AG04449 (cell line): ENCODE data around the gene ACTA1.
"Not testable (repeated sequence)": the region's sequence is repeated elsewhere in the genome, so short reads cannot be mapped to it uniquely, and the experiment has no call there.

Source experiments
- CTCF ChIA-PET: fragments of 350-600 bp; formaldehyde crosslinking; extraction: SDS; loops from one replicate; lab custom pipeline; 2021; ENCODE audit warnings: antibody characterized with exemption; lab: Yijun Ruan, JAX
- POLR2A ChIA-PET: fragments of 400-600, 350-600 bp; formaldehyde crosslinking; extraction: SDS; loops from one replicate; lab custom pipeline; 2020; ENCODE audit warnings: antibody characterized with exemption, inconsistent platforms; lab: Yijun Ruan, JAX
- DNase-seq: peaks from one replicate; pipeline ENCODE4 v3.0.0-alpha.2; 2010; ENCODE audit warnings: low read depth, low spot score
- H3K4me3 ChIP-seq: 2 replicates; pipeline ENCODE4 v1.5.1; 2011; ENCODE audit warnings: low read depth, mild to moderate bottlenecking, control low read depth, low read length
- TF ChIP-seq, protein P1 (sequence below): IDR thresholded peaks from one replicate; pipeline ENCODE4 v1.5.1; 2011; ENCODE audit warnings: mild to moderate bottlenecking, moderate library complexity, low read length, control low read depth, inconsistent platforms; ENCODE audit not compliant: insufficient read depth; ENCODE audit errors: missing control alignments

The ACTA1 gene

DNA sequence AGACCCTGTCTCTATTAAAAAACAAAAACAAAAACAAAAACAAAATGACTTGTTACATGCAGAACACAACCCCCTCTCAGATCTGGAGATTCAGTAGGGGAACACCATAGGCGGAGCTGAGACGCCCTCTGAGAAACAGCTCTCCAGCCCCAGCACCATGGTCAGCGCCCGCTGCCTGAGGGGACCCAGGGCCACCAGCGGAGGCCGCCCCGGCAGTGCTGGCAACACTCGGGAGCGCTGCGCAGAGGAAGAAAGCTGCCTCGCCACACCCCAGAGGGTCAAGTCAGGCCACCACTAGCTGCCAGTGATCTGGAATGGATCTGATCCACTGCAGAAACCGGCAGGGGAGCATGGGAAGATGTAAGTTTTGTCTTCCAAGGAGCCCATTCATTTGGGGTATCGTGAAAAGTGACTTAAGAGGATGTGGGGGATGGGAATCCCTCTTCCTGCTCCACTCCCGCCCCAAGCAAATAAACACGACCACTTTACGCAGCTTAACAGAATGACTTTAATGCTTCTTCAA is 3.1 kb downstream of the ACTA1 start:
- POLR2A ChIA-PET = no interaction called here
- CTCF ChIA-PET = interaction anchor here (0.9 to 1.0 kb wide), 2 partner anchors 10 to 11 kb away, joined by 3 to 4 read pairs; no protein-coding TSS in a partner anchor
- DNase-seq = no peak
- TF ChIP-seq, protein P1, sequence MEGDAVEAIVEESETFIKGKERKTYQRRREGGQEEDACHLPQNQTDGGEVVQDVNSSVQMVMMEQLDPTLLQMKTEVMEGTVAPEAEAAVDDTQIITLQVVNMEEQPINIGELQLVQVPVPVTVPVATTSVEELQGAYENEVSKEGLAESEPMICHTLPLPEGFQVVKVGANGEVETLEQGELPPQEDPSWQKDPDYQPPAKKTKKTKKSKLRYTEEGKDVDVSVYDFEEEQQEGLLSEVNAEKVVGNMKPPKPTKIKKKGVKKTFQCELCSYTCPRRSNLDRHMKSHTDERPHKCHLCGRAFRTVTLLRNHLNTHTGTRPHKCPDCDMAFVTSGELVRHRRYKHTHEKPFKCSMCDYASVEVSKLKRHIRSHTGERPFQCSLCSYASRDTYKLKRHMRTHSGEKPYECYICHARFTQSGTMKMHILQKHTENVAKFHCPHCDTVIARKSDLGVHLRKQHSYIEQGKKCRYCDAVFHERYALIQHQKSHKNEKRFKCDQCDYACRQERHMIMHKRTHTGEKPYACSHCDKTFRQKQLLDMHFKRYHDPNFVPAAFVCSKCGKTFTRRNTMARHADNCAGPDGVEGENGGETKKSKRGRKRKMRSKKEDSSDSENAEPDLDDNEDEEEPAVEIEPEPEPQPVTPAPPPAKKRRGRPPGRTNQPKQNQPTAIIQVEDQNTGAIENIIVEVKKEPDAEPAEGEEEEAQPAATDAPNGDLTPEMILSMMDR = peak; percentile 15
- no peak overlapping the region; the same call in 1 of the 2 replicates for H3K4me3 ChIP-seq

DNA sequence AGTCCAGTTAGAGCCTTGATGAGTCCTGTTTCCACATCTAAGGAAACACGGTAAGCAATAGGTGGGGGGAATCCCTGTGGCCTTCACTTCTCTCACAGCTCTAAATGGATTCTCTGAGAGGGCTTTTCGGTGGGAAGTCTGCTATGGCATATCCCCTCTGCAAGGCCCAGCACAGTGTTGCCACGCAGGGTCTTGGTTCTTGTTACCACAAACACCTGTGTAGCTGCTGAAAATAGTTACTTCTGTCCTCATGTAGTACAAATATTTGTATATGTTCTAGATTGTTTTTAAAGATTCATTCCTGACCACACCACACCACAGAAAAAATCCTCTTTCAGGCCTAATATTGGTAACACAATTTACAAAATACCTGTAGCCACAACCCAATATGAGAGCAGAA is 5.6 kb downstream of the ACTA1 start:
- no peak for DNase-seq
- ChIA-PET CTCF (no interaction called here), POLR2A (no interaction called here)
- TF ChIP-seq, protein P1 = no peak
- H3K4me3 ChIP-seq = no peak overlapping the region

DNA sequence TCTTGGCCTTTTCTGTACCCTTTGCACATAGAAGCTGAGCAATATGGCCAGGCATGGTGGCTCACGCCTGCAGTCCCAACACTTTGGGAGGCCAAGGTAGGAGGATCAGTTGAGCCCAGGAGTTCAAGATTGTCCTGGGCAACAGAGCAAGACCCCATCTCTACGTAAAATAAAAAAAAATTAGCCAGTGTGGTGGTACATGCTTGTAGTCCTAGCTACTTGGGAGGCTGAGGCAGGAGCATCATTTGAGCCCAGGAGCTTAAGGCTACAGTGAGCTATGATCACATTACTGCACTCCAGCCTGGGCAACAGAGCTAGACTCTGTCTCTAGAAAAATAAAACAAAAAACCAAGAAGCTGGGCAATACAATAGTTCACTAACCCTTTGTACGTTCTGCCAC is 6.3 kb downstream of the ACTA1 start:
- DNase-seq = no peak
- ChIA-PET CTCF (no interaction called here), POLR2A (no interaction called here)
- no peak overlapping the region for H3K4me3 ChIP-seq
- TF ChIP-seq, protein P1 = no peak

DNA sequence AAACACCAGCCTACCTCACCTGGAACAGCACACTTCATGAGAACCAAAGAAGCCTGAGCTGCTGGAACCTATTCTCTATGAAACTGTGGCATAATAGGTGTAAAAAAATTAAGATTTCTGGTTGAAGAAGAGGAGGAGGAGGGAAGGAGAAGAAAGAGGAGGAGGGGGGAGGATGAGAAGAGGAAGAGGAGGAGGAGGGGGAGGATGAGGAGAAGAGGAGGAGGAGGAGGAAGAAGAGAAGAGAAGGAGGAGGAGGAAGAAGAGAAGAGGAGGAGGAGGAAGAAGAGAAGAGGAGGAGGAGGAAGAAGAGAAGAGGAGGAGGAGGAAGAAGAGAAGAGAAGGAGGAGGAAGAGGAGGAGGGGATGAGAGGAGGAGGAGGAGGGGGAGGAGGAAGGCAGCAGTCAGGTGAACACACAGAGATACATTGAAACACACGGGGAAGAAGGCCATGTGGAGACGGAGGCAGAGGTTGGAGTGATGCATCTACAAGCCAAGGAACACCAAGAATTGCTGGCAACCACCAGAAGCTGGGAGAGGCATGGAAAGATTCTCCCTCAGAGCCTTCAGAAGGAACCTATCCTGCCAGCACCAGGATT is 8.2 kb downstream of the ACTA1 start:
- DNase-seq = no peak
- H3K4me3 ChIP-seq = no peak overlapping the region
- CTCF ChIA-PET = no interaction called here
- TF ChIP-seq, protein P1 = no peak
- POLR2A ChIA-PET = no interaction called here

DNA sequence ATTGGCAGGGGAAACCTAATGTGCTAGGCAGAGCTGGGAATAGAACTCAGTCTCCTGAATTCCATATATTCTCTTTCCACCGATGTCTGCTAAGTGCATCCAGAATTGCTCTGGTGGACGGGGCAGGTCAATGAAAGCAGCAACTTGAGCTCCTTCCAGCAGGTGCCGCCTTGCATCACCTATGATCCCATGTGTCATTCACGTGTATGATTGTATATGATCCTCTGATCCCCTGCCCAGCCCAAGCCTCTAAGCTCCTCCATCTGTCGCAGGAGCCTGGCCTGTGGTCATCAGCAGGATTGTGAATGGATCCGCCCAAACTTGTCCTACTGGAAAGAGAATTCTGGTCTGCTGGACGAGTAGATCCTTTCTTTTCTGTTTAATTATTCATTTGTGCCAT is 13.1 kb downstream of the ACTA1 start:
- TF ChIP-seq, protein P1 = no peak
- DNase-seq = no peak
- H3K4me3 ChIP-seq = no peak overlapping the region
- CTCF ChIA-PET = no interaction called here
- POLR2A ChIA-PET = no interaction called here

DNA sequence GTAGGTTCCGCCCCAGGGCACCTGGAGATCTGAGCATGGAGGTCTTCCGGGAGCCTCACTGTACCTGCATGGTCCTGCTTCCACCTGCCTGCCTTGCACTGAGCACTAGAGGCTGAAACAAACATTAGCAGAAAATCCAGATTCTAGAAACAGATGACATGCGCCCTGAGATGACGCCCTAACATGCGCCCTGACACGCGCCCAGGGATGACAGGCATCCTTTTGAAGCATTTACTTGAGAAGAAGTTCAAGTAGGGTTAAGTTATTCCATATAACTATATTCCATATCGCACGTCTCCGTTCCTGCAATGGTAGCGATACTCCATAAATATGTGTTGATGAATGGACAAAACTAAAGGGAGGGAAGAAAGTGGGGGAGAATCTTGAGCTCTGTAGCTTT is 13.7 kb downstream of the ACTA1 start:
- no peak overlapping the region for H3K4me3 ChIP-seq
- ChIA-PET CTCF (interaction anchor here (0.9 kb wide), 1 partner anchor 11 kb away, joined by 3 read pairs; no protein-coding TSS in a partner anchor), POLR2A (no interaction called here)
- TF ChIP-seq, protein P1 = no peak
- no peak for DNase-seq

DNA sequence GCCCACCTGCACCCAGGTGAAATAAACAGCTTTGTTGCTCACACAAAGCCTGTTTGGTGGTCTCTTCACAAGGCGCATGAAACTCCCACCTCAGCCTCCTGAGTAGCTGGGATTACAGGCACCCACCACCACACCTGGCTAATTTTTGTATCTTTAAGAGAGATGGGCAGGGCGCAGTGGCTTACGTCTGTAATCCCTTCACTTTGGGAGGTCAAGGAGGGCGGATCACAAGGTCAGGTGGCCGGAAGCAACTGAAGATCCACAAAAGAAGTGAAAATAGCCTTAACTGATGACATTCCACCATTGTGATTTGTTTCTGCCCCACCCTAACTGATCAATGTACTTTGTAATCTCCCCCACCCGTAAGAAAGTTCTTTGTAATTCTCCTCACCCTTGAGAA is 15.3 kb downstream of the ACTA1 start:
- H3K4me3 ChIP-seq, CTCF ChIA-PET, POLR2A ChIA-PET, DNase-seq: not testable (repeated sequence)

DNA sequence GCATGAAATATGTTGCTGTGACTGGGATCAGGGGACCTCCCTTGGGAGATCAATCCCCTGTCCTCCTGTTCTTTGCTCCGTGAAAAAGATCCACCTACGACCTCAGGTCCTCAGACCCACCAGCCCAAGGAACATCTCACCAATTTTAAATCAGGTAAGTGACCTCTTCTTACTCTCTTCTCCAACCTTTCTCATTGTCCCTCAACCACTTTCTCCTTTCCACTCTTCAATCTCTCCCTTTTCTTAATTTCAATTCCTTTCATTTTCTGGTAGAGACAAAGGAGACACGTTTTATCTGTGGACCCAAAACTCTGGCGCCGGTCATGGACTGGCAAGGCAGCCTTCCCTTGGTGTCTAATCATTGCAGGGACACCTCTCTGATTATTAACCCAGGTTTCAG is 21.1 kb downstream of the ACTA1 start:
- DNase-seq, CTCF ChIA-PET, POLR2A ChIA-PET, H3K4me3 ChIP-seq: not testable (repeated sequence)
